Trophoblast cell (in vitro differentiated cells and primary cell): ENCODE measurements around the gene HHAT.

Source experiments
- DNase-seq, 2 donors: peaks; one replicate each; pipeline ENCODE4 v3.0.0-alpha.2; 2016
- H2AFZ ChIP-seq: 2 replicates; pipeline ENCODE4 v1.6.1; 2013; ENCODE audit warnings: low read length, moderate library complexity, mild to moderate bottlenecking; ENCODE audit not compliant: insufficient read depth, poor library complexity
- H2AK5ac ChIP-seq: 2 replicates; pipeline ENCODE4 v1.6.1; 2013; ENCODE audit warnings: mild to moderate bottlenecking, low read length
- H2BK120ac ChIP-seq: 2 replicates; pipeline ENCODE4 v1.6.1; 2013; ENCODE audit warnings: low read length, mild to moderate bottlenecking, moderate library complexity; ENCODE audit not compliant: insufficient read depth, poor library complexity
- H2BK12ac ChIP-seq: 2 replicates; pipeline ENCODE4 v1.6.1; 2013; ENCODE audit warnings: mild to moderate bottlenecking, low read length, moderate library complexity
- H2BK5ac ChIP-seq: 2 replicates; pipeline ENCODE4 v1.6.1; 2013; ENCODE audit warnings: low read length, low read depth, moderate library complexity, mild to moderate bottlenecking; ENCODE audit not compliant: poor library complexity
- H3K14ac ChIP-seq: 2 replicates; pipeline ENCODE4 v1.6.1; 2013; ENCODE audit warnings: mild to moderate bottlenecking, low read length
- H3K18ac ChIP-seq: 2 replicates; pipeline ENCODE4 v1.6.1; 2013; ENCODE audit warnings: mild to moderate bottlenecking, low read length
- H3K23ac ChIP-seq: 2 replicates; pipeline ENCODE4 v1.6.1; 2013; ENCODE audit warnings: low read length
- H3K27ac ChIP-seq: 2 replicates; pipeline ENCODE4 v1.5.1; 2013; ENCODE audit warnings: low read depth, mild to moderate bottlenecking, inconsistent platforms, low read length, moderate library complexity
- H3K27me3 ChIP-seq: 2 replicates; pipeline ENCODE4 v1.6.1; 2013; ENCODE audit warnings: inconsistent platforms, mild to moderate bottlenecking, low read length, moderate library complexity; ENCODE audit not compliant: insufficient read depth
- H3K36me3 ChIP-seq, 2 experiments: 1 replicate in 1 of 2; 2 replicates in 1 of 2; pipeline ENCODE4 v1.6.1; 2013; ENCODE audit warnings: low read length in 2 of 2, mild to moderate bottlenecking in 2 of 2, moderate library complexity in 1 of 2; ENCODE audit not compliant: insufficient read depth in 2 of 2, control insufficient read depth in 1 of 2
- H3K4ac ChIP-seq: 2 replicates; pipeline ENCODE4 v1.6.1; 2013; ENCODE audit warnings: low read depth, mild to moderate bottlenecking, low read length, moderate library complexity
- H3K4me1 ChIP-seq, 2 experiments: 1 replicate in 1 of 2; 2 replicates in 1 of 2; pipeline ENCODE4 v1.6.1; 2013; ENCODE audit warnings: low read length in 2 of 2, mild to moderate bottlenecking in 2 of 2, moderate library complexity in 1 of 2; ENCODE audit not compliant: insufficient read depth in 2 of 2, control insufficient read depth in 1 of 2
- H3K4me2 ChIP-seq: 2 replicates; pipeline ENCODE4 v1.6.1; 2013; ENCODE audit warnings: inconsistent platforms, mild to moderate bottlenecking, low read length, moderate library complexity
- H3K4me3 ChIP-seq: 2 replicates; pipeline ENCODE4 v1.5.1; 2013; ENCODE audit warnings: mild to moderate bottlenecking, low read depth, low read length, inconsistent platforms
- H3K79me1 ChIP-seq: one replicate; pipeline ENCODE4 v1.6.1; 2013; ENCODE audit warnings: low read length
- H3K79me2 ChIP-seq: 2 replicates; pipeline ENCODE4 v1.6.1; 2013; ENCODE audit warnings: low read length, mild to moderate bottlenecking; ENCODE audit not compliant: control insufficient read depth, insufficient read depth, poor library complexity
- H3K9ac ChIP-seq: 2 replicates; pipeline ENCODE4 v1.6.1; 2013; ENCODE audit warnings: mild to moderate bottlenecking, low read length
- H3K9me3 ChIP-seq: 2 replicates; pipeline ENCODE4 v1.6.1; 2013; ENCODE audit warnings: low read depth, mild to moderate bottlenecking, control low read depth, inconsistent platforms, low read length; ENCODE audit not compliant: insufficient read depth
- H4K12ac ChIP-seq: 2 replicates; pipeline ENCODE4 v1.6.1; 2013; ENCODE audit warnings: low read depth, mild to moderate bottlenecking, low read length, moderate library complexity
- H4K8ac ChIP-seq: 2 replicates; pipeline ENCODE4 v1.6.1; 2013; ENCODE audit warnings: low read depth, mild to moderate bottlenecking, low read length, moderate library complexity
- H4K91ac ChIP-seq: one replicate; pipeline ENCODE4 v1.6.1; 2013; ENCODE audit warnings: low read depth, mild to moderate bottlenecking, low read length, moderate library complexity
- WGBS: extraction: QIAGEN DNeasy Blood & Tissue Kit; methylation state at CpG from one replicate; pipeline ENCODE4 v1.1.7; 2013; ENCODE audit warnings: missing lambda C conversion rate; ENCODE audit not compliant: insufficient read length, insufficient coverage; ENCODE audit errors: extremely low coverage; 5-methylcytosine and 5-hydroxymethylcytosine counted together

HHAT gene

DNA sequence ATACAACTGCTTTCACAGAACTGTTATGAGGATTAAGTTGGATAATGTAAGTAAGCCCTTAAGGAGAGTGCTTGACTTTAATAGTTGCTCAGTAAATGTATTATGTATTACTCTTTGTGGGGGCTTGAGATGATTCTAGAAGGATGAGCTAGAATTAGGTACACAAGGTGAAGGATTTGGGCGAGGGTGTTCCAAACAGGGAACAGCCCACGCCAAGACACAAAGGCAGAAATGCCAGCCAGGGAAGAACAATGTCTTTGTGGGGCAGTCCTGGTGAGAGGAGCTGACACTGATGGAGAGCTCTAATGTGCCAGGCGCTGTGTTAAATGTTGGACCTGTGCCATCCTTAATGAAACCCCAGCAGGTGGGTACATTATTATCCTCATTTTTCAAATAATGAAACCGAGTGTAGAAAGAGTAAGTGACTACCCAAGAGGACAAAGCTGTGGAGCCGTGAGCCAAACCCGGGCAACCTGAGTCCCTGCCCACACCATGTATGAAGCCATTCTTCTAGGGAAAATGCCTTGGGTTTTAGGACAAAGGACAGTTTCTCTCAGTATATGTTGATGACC, 362.4 kb downstream of the HHAT start:
- H3K27me3 ChIP-seq = no peaks in the 10 kb centered on the region
- H3K79me1 ChIP-seq = no peaks in the 10 kb centered on the region
- no peaks in the 10 kb centered on the region for H3K79me2 ChIP-seq
- peaks cover 2% of the 10 kb centered on the region for H3K9me3 ChIP-seq
- H3K4me1 ChIP-seq = no peaks in the 10 kb centered on the region
- no peak overlapping the region for H2BK12ac ChIP-seq
- H4K91ac ChIP-seq = no peak overlapping the region
- no peak overlapping the region for H3K18ac ChIP-seq
- no peak overlapping the region for H3K4me2 ChIP-seq
- H2BK5ac ChIP-seq = no peak overlapping the region
- no peak overlapping the region for H3K27ac ChIP-seq
- no peak overlapping the region for H3K23ac ChIP-seq
- no peak overlapping the region for H3K14ac ChIP-seq
- no peak overlapping the region for H2AFZ ChIP-seq
- H3K4ac ChIP-seq = no peak overlapping the region
- H2AK5ac ChIP-seq = no peak overlapping the region
- H4K8ac ChIP-seq = no peak overlapping the region
- no peak overlapping the region for H3K4me3 ChIP-seq
- no peak overlapping the region for H4K12ac ChIP-seq
- WGBS = no CpG with 5 or more reads among the region's 6 CpGs
- H2BK120ac ChIP-seq = no peak overlapping the region
- H3K36me3 ChIP-seq = no peaks in the 10 kb centered on the region
- no peak overlapping the region for H3K9ac ChIP-seq
- DNase-seq = no peak

DNA sequence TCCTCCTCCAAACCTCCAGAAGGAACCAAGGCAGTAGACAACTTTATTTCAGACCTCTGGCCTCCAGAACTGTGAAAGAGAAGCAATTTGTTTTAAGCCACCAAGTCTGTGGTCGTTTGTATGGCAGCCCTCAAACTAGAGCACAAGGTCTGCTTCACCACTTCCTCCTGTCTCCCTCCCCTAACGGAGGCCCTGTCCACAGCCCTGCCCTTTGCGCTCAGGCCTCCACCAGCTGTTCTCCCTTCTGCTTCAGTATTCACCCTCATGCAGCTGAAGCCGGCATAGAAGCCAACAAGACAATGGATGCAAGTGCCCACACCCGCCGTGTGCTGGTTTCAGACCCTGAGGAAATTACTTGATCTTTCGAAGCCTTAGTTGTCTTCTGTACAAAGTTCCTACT, 364.1 kb downstream of the HHAT start:
- Histone ChIP-seq H3K79me2 (no peaks in the 10 kb centered on the region), H3K4me1 (no peaks in the 10 kb centered on the region), H3K36me3 (no peaks in the 10 kb centered on the region), H3K9ac (no peak overlapping the region), H3K4ac (no peak overlapping the region), H2BK5ac (no peak overlapping the region), H3K27me3 (no peaks in the 10 kb centered on the region), H3K9me3 (peaks cover 2% of the 10 kb centered on the region), H2AK5ac (no peak overlapping the region), H4K12ac (no peak overlapping the region), H3K4me2 (no peak overlapping the region), H4K8ac (no peak overlapping the region), H3K79me1 (no peaks in the 10 kb centered on the region), H3K4me3 (no peak overlapping the region), H3K27ac (no peak overlapping the region), H3K14ac (no peak overlapping the region), H2BK120ac (no peak overlapping the region), H4K91ac (no peak overlapping the region), H2AFZ (no peak overlapping the region), H3K18ac (no peak overlapping the region), H2BK12ac (no peak overlapping the region), H3K23ac (no peak overlapping the region)
- no CpG with 5 or more reads among the region's 7 CpGs for WGBS
- no peak for DNase-seq

DNA sequence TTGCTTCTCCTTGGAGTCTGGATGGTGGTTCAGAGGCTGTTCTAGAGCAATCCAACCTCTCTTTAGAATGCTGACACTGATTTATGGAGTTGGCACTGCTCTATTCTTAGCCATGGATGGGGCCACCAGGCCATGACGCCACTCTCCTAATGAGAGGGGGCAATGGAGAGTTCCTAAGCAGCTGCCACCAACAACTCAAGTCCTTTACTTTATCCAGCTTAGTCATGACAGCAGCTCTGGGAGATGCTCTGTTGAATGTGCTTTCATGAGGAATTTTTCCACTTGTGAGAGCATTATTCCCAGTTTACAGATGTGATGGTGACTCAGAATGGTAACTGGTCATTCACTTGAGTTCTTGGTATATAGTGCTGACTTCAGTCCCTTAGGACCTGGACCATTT, 366.3 kb downstream of the HHAT start:
- Histone ChIP-seq H3K4me2 (no peak overlapping the region), H3K27ac (no peak overlapping the region), H3K9me3 (peaks cover 2% of the 10 kb centered on the region), H3K14ac (no peak overlapping the region), H3K18ac (no peak overlapping the region), H3K27me3 (no peaks in the 10 kb centered on the region), H2BK120ac (no peak overlapping the region), H4K91ac (no peak overlapping the region), H3K4me3 (no peak overlapping the region), H3K4me1 (no peaks in the 10 kb centered on the region), H3K9ac (no peak overlapping the region), H3K23ac (no peak overlapping the region), H3K79me1 (no peaks in the 10 kb centered on the region), H3K4ac (no peak overlapping the region), H3K79me2 (no peaks in the 10 kb centered on the region), H4K12ac (no peak overlapping the region), H2AFZ (no peak overlapping the region), H2AK5ac (no peak overlapping the region), H2BK12ac (no peak overlapping the region), H2BK5ac (no peak overlapping the region), H4K8ac (no peak overlapping the region), H3K36me3 (no peaks in the 10 kb centered on the region)
- DNase-seq = no peak
- WGBS = no CpG with 5 or more reads among the region's 1 CpG

GRCh38 chr1:210696709-210697108, 368.0 kb downstream of the HHAT start:
- Histone ChIP-seq H3K4me2 (no peak overlapping the region), H3K79me2 (no peaks in the 10 kb centered on the region), H3K4ac (no peak overlapping the region), H3K4me3 (no peak overlapping the region), H2AFZ (no peak overlapping the region), H3K27ac (no peak overlapping the region), H3K18ac (no peak overlapping the region), H2BK120ac (no peak overlapping the region), H3K9ac (no peak overlapping the region), H3K9me3 (peaks cover 2% of the 10 kb centered on the region), H3K79me1 (no peaks in the 10 kb centered on the region), H4K8ac (no peak overlapping the region), H4K91ac (no peak overlapping the region), H2BK12ac (no peak overlapping the region), H3K4me1 (no peaks in the 10 kb centered on the region), H3K23ac (no peak overlapping the region), H4K12ac (no peak overlapping the region), H3K27me3 (no peaks in the 10 kb centered on the region), H2AK5ac (no peak overlapping the region), H2BK5ac (no peak overlapping the region), H3K36me3 (no peaks in the 10 kb centered on the region), H3K14ac (no peak overlapping the region)
- no peak for DNase-seq
- no CpG with 5 or more reads among the region's 1 CpG for WGBS
